ENCODE data around the gene TBC1D32.
"Not testable (repeated sequence)": the region's sequence is repeated elsewhere in the genome, so short reads cannot be mapped to it uniquely, and the experiment has no call there.

Gene TBC1D32

GRCh38 chr6:121333196-121333595 lies 1.1 kb downstream of the TBC1D32 start:
- in situ Hi-C loops (cut with MboI; ENCODE audit: low pct_unique_long_range_greater_than_20kb, low sequenced_read_pairs), result no loop called here

GRCh38 chr6:121330516-121330915 lies 3.8 kb downstream of the TBC1D32 start:
- DNase-seq, result no peak
- in situ Hi-C loops (cut with MboI; ENCODE audit: low pct_unique_long_range_greater_than_20kb, low sequenced_read_pairs), result no loop called here

More at GRCh38 chr6:121333196-121333595, 1.1 kb downstream of the TBC1D32 start:
- no peak for DNase-seq

GRCh38 chr6:121321282-121321681 lies 13.0 kb downstream of the TBC1D32 start:
- in situ Hi-C loops (cut with MboI; ENCODE audit: low pct_unique_long_range_greater_than_20kb, low sequenced_read_pairs), result no loop called here
- no peak for DNase-seq

- in situ Hi-C loops (cut with MboI; ENCODE audit: low pct_unique_long_range_greater_than_20kb, low sequenced_read_pairs), result no loop called here
- DNase-seq, result no peak
Observed at GRCh38 chr6:121319603-121320002, 14.7 kb downstream of the TBC1D32 start.

GRCh38 chr6:121319112-121319553 lies 15.1 kb downstream of the TBC1D32 start:
- in situ Hi-C loops (cut with MboI; ENCODE audit: low pct_unique_long_range_greater_than_20kb, low sequenced_read_pairs), result no loop called here
- no peak for DNase-seq

- in situ Hi-C loops (cut with MboI; ENCODE audit: low pct_unique_long_range_greater_than_20kb, low sequenced_read_pairs), result no loop called here
- DNase-seq, result no peak
Observed at GRCh38 chr6:121314381-121315112, 19.7 kb downstream of the TBC1D32 start.

GRCh38 chr6:121311814-121312213 lies 22.5 kb downstream of the TBC1D32 start:
- in situ Hi-C loops (cut with MboI; ENCODE audit: low pct_unique_long_range_greater_than_20kb, low sequenced_read_pairs); DNase-seq: not testable (repeated sequence)

- in situ Hi-C loops (cut with MboI; ENCODE audit: low pct_unique_long_range_greater_than_20kb, low sequenced_read_pairs), result no loop called here
- DNase-seq, result no peak
Observed at GRCh38 chr6:121310495-121310894, 23.8 kb downstream of the TBC1D32 start.

- in situ Hi-C loops (cut with MboI; ENCODE audit: low pct_unique_long_range_greater_than_20kb, low sequenced_read_pairs), result no loop called here
- no peak for DNase-seq
Observed at GRCh38 chr6:121309768-121310469, 24.4 kb downstream of the TBC1D32 start.

- DNase-seq, result peak; percentile 44
- in situ Hi-C loops (cut with MboI; ENCODE audit: low pct_unique_long_range_greater_than_20kb, low sequenced_read_pairs), result no loop called here
Observed at GRCh38 chr6:121305957-121306607, 28.2 kb downstream of the TBC1D32 start.

GRCh38 chr6:121302882-121303281 lies 31.4 kb downstream of the TBC1D32 start:
- no peak for DNase-seq
- in situ Hi-C loops (cut with MboI; ENCODE audit: low pct_unique_long_range_greater_than_20kb, low sequenced_read_pairs), result no loop called here

- in situ Hi-C loops (cut with MboI; ENCODE audit: low pct_unique_long_range_greater_than_20kb, low sequenced_read_pairs); DNase-seq: not testable (repeated sequence)
Observed at GRCh38 chr6:121301156-121301555, 33.1 kb downstream of the TBC1D32 start.

- no peak for DNase-seq
- in situ Hi-C loops (cut with MboI; ENCODE audit: low pct_unique_long_range_greater_than_20kb, low sequenced_read_pairs), result no loop called here
Observed at GRCh38 chr6:121297694-121298093, 36.6 kb downstream of the TBC1D32 start.

- in situ Hi-C loops (cut with MboI; ENCODE audit: low pct_unique_long_range_greater_than_20kb, low sequenced_read_pairs), result no loop called here
- no peak for DNase-seq
Observed at GRCh38 chr6:121285041-121285440, 49.2 kb downstream of the TBC1D32 start.

GRCh38 chr6:121274666-121275295 lies 59.5 kb downstream of the TBC1D32 start:
- no peak for DNase-seq
- in situ Hi-C loops (cut with MboI; ENCODE audit: low pct_unique_long_range_greater_than_20kb, low sequenced_read_pairs), result no loop called here

- in situ Hi-C loops (cut with MboI; ENCODE audit: low pct_unique_long_range_greater_than_20kb, low sequenced_read_pairs), result no loop called here
- DNase-seq, result no peak
Observed at GRCh38 chr6:121263742-121264141, 70.5 kb downstream of the TBC1D32 start.

GRCh38 chr6:121260651-121261102 lies 73.6 kb downstream of the TBC1D32 start:
- no peak for DNase-seq
- in situ Hi-C loops (cut with MboI; ENCODE audit: low pct_unique_long_range_greater_than_20kb, low sequenced_read_pairs), result no loop called here

GRCh38 chr6:121247386-121247785 lies 86.9 kb downstream of the TBC1D32 start:
- no peak for DNase-seq
- in situ Hi-C loops (cut with MboI; ENCODE audit: low pct_unique_long_range_greater_than_20kb, low sequenced_read_pairs), result no loop called here

GRCh38 chr6:121242386-121242785 lies 91.9 kb downstream of the TBC1D32 start:
- no peak for DNase-seq
- in situ Hi-C loops (cut with MboI; ENCODE audit: low pct_unique_long_range_greater_than_20kb, low sequenced_read_pairs), result no loop called here

GRCh38 chr6:121237859-121238258 lies 96.4 kb downstream of the TBC1D32 start:
- in situ Hi-C loops (cut with MboI; ENCODE audit: low pct_unique_long_range_greater_than_20kb, low sequenced_read_pairs), result no loop called here
- DNase-seq, result no peak
